Measurements from ENCODE around the gene PDE10A.
"Not testable (repeated sequence)": the region's sequence is repeated elsewhere in the genome, so short reads cannot be mapped to it uniquely, and the experiment has no call there.

Gene PDE10A

DNA sequence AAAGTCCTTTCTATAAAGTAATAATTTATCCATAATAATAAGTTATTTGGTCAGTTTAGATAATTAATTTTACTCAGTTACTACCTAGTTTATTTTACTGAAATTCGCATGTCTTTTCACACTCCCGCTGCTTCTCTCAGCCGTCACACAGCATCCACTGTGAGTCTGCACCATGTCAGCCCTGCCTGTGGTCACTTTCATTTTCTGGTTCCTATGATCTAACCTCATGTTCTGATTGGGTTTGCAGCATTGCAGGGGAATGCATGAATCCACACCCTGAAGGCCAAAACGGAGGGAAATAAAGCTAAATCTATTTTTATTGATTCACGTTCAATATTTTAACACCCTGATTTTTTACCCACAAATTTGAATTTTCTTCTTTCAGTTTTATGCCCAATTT is 47.4 kb downstream of the PDE10A start:
- Histone ChIP-seq H3K36me3 (no peaks in the 10 kb centered on the region), H3K27ac (no peak overlapping the region), H3K4me1 (ENCODE audit: control insufficient read depth in 1 of 2, insufficient read depth in 1 of 2, low read depth in 1 of 2, low read length in 1 of 2) (no peaks in the 10 kb centered on the region), H3K27me3 (no peaks in the 10 kb centered on the region), H3K9me3 (no peaks in the 10 kb centered on the region), H3K4me3 (ENCODE audit: low read depth in 1 of 2, low read length in 1 of 2) (no peak overlapping the region)
- TF ChIP-seq, protein P1, sequence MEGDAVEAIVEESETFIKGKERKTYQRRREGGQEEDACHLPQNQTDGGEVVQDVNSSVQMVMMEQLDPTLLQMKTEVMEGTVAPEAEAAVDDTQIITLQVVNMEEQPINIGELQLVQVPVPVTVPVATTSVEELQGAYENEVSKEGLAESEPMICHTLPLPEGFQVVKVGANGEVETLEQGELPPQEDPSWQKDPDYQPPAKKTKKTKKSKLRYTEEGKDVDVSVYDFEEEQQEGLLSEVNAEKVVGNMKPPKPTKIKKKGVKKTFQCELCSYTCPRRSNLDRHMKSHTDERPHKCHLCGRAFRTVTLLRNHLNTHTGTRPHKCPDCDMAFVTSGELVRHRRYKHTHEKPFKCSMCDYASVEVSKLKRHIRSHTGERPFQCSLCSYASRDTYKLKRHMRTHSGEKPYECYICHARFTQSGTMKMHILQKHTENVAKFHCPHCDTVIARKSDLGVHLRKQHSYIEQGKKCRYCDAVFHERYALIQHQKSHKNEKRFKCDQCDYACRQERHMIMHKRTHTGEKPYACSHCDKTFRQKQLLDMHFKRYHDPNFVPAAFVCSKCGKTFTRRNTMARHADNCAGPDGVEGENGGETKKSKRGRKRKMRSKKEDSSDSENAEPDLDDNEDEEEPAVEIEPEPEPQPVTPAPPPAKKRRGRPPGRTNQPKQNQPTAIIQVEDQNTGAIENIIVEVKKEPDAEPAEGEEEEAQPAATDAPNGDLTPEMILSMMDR (IDR thresholded peaks at IDR 0.05) = no peak

DNA sequence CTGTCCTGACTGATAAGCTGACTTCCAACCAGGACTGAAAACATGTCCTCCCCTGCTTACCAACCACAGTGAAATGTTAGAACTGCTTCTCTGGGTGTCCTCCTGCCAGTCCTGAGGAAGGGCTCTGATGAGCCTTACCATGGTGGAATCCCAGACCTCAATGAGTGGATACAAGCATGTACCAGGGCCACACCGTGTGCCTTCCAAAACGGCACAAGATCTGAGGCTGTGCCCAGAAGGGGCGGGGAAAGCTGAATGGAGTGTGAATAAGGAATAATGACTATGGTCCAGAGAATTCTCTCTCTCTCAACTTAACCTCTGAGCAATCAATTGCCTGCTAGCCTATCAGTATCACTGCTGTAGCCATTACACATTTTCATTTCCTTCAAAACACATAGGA is 51.7 kb downstream of the PDE10A start:
- no peaks in the 10 kb centered on the region for H3K36me3 ChIP-seq
- TF ChIP-seq, protein P1 (IDR thresholded peaks at IDR 0.05) = no peak
- no peak overlapping the region for H3K4me3 ChIP-seq (ENCODE audit: low read depth in 1 of 2, low read length in 1 of 2)
- no peaks in the 10 kb centered on the region for H3K9me3 ChIP-seq
- no peaks in the 10 kb centered on the region for H3K27me3 ChIP-seq
- H3K27ac ChIP-seq = no peak overlapping the region
- H3K4me1 ChIP-seq (ENCODE audit: control insufficient read depth in 1 of 2, insufficient read depth in 1 of 2, low read depth in 1 of 2, low read length in 1 of 2) = no peaks in the 10 kb centered on the region

DNA sequence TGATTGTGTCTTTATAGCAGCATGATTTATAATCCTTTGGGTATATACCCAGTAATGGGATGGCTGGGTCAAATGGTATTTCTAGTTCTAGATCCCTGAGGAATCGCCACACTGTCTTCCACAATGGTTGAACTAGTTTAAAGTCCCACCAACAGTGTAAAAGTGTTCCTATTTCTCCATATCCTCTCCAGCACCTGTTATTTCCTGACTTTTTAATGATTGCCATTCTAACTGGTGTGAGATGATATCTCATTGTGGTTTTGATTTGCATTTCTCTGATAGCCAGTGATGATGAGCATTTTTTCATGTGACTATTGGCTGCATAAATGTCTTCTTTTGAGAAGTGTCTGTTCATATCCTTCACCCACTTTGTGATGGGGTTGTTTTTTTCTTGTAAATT is 54.5 kb downstream of the PDE10A start:
- not testable (repeated sequence) for H3K27me3 ChIP-seq; H3K36me3 ChIP-seq; H3K4me1 ChIP-seq (ENCODE audit: control insufficient read depth in 1 of 2, insufficient read depth in 1 of 2, low read depth in 1 of 2, low read length in 1 of 2); H3K4me3 ChIP-seq (ENCODE audit: low read depth in 1 of 2, low read length in 1 of 2); H3K9me3 ChIP-seq; H3K27ac ChIP-seq

DNA sequence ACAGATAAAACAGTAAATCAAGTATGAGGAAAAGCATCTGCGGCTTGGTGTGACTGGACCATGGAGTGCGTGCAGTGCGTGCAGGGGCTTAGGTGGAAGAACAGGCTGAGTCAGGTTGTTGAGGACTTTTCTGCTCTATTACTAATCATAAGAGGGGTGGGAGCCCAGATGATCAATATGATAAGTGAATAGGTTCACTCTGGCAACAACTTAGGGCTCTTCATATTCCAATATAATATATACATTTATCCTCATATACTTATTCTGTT is 56.4 kb downstream of the PDE10A start:
- H3K4me3 ChIP-seq (ENCODE audit: low read depth in 1 of 2, low read length in 1 of 2) = no peak overlapping the region
- TF ChIP-seq, protein P1 (IDR thresholded peaks at IDR 0.05) = no peak
- H3K27me3 ChIP-seq = no peaks in the 10 kb centered on the region
- no peak overlapping the region for H3K27ac ChIP-seq
- no peaks in the 10 kb centered on the region for H3K4me1 ChIP-seq (ENCODE audit: control insufficient read depth in 1 of 2, insufficient read depth in 1 of 2, low read depth in 1 of 2, low read length in 1 of 2)
- no peaks in the 10 kb centered on the region for H3K9me3 ChIP-seq
- no peaks in the 10 kb centered on the region for H3K36me3 ChIP-seq

DNA sequence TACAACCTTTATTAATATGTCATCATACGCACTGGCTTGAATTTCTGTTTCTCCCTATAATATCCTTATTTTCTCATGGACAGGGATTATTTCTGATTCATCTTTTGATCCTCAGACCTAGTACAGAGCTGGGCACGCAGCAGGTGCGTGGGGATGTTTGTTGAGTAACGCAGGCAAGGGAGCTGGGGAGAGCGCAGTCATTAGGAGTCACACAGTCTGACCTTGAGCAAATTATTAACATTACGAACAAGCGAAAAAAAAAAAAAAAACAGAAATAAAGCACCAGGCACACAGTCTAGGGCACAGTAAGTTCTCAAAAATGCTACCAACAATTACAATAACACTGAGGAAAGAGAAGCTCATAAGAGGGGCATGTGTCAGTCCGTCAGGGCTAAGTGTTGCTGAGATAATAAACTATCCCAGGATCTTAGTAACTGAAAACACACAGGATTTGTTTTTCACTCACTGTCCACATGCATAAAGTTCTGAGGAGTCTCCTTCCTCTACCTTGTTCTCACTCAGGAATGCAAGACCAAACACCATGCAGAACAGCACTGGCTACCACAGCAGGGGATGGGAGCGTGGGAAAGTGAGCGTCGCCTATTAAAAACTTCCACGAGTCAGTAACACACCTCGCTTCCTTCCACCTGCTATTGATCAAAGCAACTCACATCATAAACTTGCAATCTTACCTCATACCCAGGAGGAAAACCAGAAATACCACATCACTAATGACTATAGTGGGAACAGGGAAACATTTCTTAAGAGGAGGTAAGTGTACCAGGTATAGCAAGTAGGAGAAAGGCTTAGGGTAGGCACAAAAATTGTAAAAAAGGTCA is 56.9 kb downstream of the PDE10A start:
- TF ChIP-seq, protein P1 (IDR thresholded peaks at IDR 0.05) = no peak
- no peak overlapping the region for H3K4me3 ChIP-seq (ENCODE audit: low read depth in 1 of 2, low read length in 1 of 2)
- no peaks in the 10 kb centered on the region for H3K36me3 ChIP-seq

DNA sequence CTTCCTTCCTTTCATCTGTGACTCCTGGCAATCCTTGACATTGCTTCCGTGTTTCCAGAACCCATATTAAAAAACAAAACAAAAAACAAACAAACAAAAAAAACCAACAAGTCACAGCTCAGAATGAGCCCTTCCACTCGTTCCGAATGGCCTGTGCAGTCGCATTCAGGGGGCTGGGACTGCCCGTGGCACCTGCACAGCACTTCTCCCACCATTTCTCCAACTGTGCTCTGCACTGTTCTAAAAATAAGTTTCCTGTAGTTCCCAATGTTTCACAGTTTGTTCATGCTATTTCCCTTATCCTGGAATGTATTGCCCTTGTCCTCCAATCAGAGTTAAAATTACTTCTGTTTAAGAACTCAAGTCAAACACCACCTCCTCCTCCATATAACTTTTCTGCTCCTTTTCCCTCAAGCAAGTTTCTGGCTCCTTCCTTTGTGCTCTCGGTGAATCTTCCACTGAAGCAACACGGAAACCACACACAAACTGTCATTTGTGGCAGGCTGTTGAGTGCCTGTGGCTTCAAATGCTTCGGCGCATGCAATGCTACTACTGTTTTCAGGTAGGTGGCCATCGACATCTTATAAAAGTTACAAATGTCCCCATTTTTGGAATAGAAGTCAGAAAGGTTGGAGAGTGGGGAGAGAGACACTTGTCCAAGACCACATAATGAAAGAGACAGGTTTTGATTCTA is 57.7 kb downstream of the PDE10A start:
- TF ChIP-seq, protein P1 (IDR thresholded peaks at IDR 0.05) = no peak
- Histone ChIP-seq H3K27me3 (no peaks in the 10 kb centered on the region), H3K27ac (no peak overlapping the region), H3K36me3 (no peaks in the 10 kb centered on the region), H3K9me3 (no peaks in the 10 kb centered on the region), H3K4me1 (ENCODE audit: control insufficient read depth in 1 of 2, insufficient read depth in 1 of 2, low read depth in 1 of 2, low read length in 1 of 2) (no peaks in the 10 kb centered on the region), H3K4me3 (ENCODE audit: low read depth in 1 of 2, low read length in 1 of 2) (no peak overlapping the region)

More for the DNA sequence above, 56.9 kb downstream of the PDE10A start:
- Histone ChIP-seq H3K27ac (no peak overlapping the region), H3K4me1 (ENCODE audit: control insufficient read depth in 1 of 2, insufficient read depth in 1 of 2, low read depth in 1 of 2, low read length in 1 of 2) (no peaks in the 10 kb centered on the region), H3K27me3 (no peaks in the 10 kb centered on the region), H3K9me3 (no peaks in the 10 kb centered on the region)

Measured in neutrophil (primary cell).